Measurements from ENCODE around the gene HAL.
"Not testable (repeated sequence)": the region's sequence is repeated elsewhere in the genome, so short reads cannot be mapped to it uniquely, and the experiment has no call there.

The HAL gene

DNA sequence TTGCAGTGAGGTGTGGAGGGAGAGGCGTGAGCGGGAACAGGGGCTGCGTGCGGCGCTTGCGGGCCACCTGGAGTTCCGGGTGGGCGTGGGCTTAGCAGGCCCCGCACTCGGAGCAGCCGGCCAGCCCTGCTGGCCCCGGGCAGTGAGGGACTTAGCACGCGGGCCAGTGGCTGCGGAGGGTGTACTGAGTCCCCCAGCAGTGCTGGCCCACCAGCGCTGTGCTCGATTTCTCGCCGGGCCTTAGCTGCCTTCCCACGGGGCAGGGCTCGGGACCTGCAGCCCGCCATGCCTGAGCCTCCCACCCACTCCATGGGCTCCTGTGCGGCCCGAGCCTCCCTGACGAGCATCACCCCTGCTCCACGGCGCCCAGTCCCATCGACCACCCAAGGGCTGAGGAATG lies 27.0 kb downstream of the HAL start:
- H3K4me1 Mint-ChIP-seq; H3K9me3 Mint-ChIP-seq; ATAC-seq; H3K27ac Mint-ChIP-seq; DNase-seq (ENCODE audit: low spot score in 2 of 2); H3K36me3 Mint-ChIP-seq; H3K4me3 Mint-ChIP-seq: not testable (repeated sequence)

GRCh38 chr12:95967301-95967700 lies 28.8 kb downstream of the HAL start:
- no peaks in the 10 kb centered on the region for H3K4me1 Mint-ChIP-seq
- no peak overlapping the region for H3K4me3 Mint-ChIP-seq
- DNase-seq (ENCODE audit: low spot score in 2 of 2) (peak in 1 of 2 donors; percentile 4), ATAC-seq (no peak)
- no peak overlapping the region for H3K27ac Mint-ChIP-seq
- H3K36me3 Mint-ChIP-seq = no peaks in the 10 kb centered on the region
- H3K9me3 Mint-ChIP-seq = no peaks in the 10 kb centered on the region

DNA sequence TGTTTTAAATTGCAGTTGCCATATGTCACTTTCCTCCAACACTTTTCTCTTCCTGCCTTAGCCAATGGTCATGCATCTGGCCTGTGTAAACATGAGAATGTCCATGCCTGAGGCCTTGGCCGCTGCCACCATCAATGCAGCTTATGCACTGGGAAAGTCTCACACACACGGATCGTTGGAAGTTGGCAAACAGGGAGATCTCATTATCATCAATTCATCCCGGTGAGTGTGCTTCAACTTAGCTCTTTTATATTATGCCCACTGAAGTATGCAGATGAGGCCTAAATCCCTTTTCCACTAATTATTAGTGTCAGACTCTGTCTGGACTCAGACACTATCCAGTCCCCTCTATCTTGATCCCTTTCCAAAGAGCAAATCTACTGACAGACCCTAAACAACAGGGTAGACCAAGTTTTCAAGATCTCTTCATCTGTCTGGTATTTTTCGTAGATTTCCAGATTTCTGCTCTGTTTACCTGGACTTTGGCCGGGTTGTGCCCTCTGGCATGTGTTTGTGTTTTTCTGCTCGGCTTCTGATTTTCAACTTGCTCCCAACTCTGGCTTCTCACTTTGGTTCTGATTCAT lies 29.8 kb downstream of the HAL start:
- DNase-seq (ENCODE audit: low spot score in 2 of 2) = no peak
- Mint-ChIP-seq H3K4me3 (no peak overlapping the region), H3K27ac (no peak overlapping the region), H3K9me3 (no peaks in the 10 kb centered on the region), H3K36me3 (no peaks in the 10 kb centered on the region), H3K4me1 (no peaks in the 10 kb centered on the region)
- no peak for ATAC-seq

DNA sequence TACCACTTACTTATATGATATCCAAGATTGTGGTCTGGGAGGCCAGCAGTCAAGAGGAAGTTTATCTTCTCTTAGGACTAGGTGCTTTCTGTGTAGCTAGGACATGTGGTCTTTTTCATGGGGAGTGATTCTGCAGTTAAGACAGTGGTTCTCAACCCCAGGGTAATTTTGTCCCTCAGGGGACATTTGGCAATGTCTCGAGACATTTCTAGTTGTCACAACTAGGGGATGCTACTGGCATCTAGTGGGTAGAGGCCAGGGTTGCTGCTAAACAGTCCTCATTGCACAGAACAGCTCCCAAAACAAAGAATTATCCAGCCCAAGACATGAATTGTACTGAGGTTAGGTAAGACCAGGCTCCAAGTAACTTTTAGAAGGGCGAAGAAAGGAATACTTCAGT lies 33.0 kb downstream of the HAL start:
- Mint-ChIP-seq H3K4me3 (no peak overlapping the region), H3K27ac (no peak overlapping the region), H3K9me3 (no peaks in the 10 kb centered on the region), H3K4me1 (no peaks in the 10 kb centered on the region), H3K36me3 (no peaks in the 10 kb centered on the region)
- ATAC-seq (no peak), DNase-seq (ENCODE audit: low spot score in 2 of 2) (no peak)

- Mint-ChIP-seq H3K36me3 (no peaks in the 10 kb centered on the region), H3K4me1 (no peaks in the 10 kb centered on the region), H3K4me3 (no peak overlapping the region), H3K27ac (no peak overlapping the region), H3K9me3 (no peaks in the 10 kb centered on the region)
- ATAC-seq = no peak
- no peak for DNase-seq (ENCODE audit: low spot score in 2 of 2)
Measured at GRCh38 chr12:95962222-95962621, 33.9 kb downstream of the HAL start.

DNA sequence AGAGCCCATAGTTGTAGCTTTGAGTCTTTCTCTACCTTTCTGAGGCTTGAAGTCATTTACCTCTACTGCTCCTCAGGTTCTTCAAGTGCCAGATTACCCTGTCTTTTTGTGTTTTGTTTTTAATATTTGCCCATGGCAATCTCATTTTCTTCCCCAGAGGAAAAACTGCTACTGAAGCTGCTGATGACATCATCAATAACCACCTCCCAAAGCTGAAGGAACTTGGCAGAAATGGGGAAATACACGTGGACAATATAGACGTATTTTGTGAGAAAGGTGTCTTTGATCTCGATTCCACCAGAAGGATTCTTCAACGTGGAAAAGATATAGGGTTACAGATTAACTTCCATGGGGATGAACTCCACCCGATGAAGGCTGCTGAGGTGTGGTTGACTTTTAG lies 35.9 kb downstream of the HAL start:
- no peak for ATAC-seq
- Mint-ChIP-seq H3K36me3 (no peaks in the 10 kb centered on the region), H3K27ac (no peak overlapping the region), H3K4me1 (no peaks in the 10 kb centered on the region), H3K4me3 (no peak overlapping the region), H3K9me3 (no peaks in the 10 kb centered on the region)
- DNase-seq (ENCODE audit: low spot score in 2 of 2) = no peak

GRCh38 chr12:95959107-95959506 lies 37.0 kb downstream of the HAL start:
- Mint-ChIP-seq H3K36me3 (no peaks in the 10 kb centered on the region), H3K27ac (no peak overlapping the region), H3K9me3 (no peaks in the 10 kb centered on the region), H3K4me3 (no peak overlapping the region), H3K4me1 (no peaks in the 10 kb centered on the region)
- DNase-seq (ENCODE audit: low spot score in 2 of 2) (no peak), ATAC-seq (no peak)

DNA sequence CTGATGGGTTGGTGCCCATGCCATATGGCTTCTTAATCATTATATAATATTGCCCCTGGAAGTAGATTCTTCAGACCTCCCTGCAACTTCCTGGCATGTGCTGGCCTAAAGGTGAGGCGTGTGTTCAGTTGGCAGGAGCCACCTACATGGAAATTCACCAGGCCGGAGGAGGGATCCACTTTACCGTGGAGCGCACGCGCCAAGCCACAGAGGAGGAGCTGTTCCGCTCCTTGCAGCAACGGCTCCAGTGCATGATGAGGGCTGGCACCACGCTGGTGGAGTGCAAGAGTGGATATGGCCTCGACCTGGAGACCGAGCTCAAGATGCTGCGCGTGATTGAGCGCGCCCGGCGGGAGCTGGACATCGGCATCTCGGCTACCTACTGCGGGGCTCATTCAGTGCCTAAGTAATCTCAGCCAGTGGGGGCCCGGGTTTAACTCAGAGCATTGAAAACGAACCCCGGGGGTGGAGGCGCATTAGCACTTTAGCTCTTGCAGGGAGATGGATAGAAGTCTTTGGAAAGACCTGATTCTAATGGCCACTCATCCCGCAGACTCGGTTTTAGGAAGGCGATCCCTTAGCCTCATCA lies 39.5 kb downstream of the HAL start:
- H3K27ac Mint-ChIP-seq = no peak overlapping the region
- H3K9me3 Mint-ChIP-seq = no peaks in the 10 kb centered on the region
- ATAC-seq = no peak
- DNase-seq (ENCODE audit: low spot score in 2 of 2) = no peak
- H3K36me3 Mint-ChIP-seq = no peaks in the 10 kb centered on the region
- no peak overlapping the region for H3K4me3 Mint-ChIP-seq
- no peaks in the 10 kb centered on the region for H3K4me1 Mint-ChIP-seq

- no peaks in the 10 kb centered on the region for H3K4me1 Mint-ChIP-seq
- no peak for ATAC-seq
- no peak overlapping the region for H3K27ac Mint-ChIP-seq
Measured at GRCh38 chr12:95955549-95956159, 40.5 kb downstream of the HAL start.

DNA sequence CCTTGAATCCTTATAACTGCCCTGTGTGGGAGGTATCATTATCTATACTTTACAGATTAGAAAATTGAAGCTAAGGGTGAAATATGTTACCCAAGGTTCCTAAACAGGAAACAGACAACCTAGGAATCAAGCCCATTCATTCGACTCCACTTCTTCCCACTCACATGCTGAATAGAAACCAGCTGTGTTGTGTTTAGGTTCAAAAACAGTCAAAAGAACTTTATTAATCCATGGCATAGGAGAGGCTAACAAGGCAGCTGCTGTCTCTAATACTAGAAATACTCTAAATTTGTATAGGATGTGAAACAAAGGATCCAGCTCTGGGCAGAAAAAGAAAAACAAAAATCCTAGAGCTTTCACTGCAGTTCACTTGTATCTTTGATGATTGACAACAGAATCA lies 43.1 kb downstream of the HAL start:
- no peak overlapping the region for H3K27ac Mint-ChIP-seq
- ATAC-seq = no peak
- no peak overlapping the region for H3K4me3 Mint-ChIP-seq

More at GRCh38 chr12:95955549-95956159, 40.5 kb downstream of the HAL start:
- Mint-ChIP-seq H3K36me3 (no peaks in the 10 kb centered on the region), H3K4me3 (no peak overlapping the region), H3K9me3 (no peaks in the 10 kb centered on the region)
- no peak for DNase-seq (ENCODE audit: low spot score in 2 of 2)

GRCh38 chr12:95951515-95951914 lies 44.6 kb downstream of the HAL start:
- Mint-ChIP-seq H3K27ac (no peak overlapping the region), H3K9me3 (no peaks in the 10 kb centered on the region), H3K4me3 (no peak overlapping the region), H3K36me3 (no peaks in the 10 kb centered on the region), H3K4me1 (no peaks in the 10 kb centered on the region)
- ATAC-seq (no peak), DNase-seq (ENCODE audit: low spot score in 2 of 2) (no peak)

More for the DNA sequence above, 43.1 kb downstream of the HAL start:
- H3K4me1 Mint-ChIP-seq = no peaks in the 10 kb centered on the region
- no peaks in the 10 kb centered on the region for H3K36me3 Mint-ChIP-seq
- no peaks in the 10 kb centered on the region for H3K9me3 Mint-ChIP-seq
- DNase-seq (ENCODE audit: low spot score in 2 of 2) = no peak

- Mint-ChIP-seq H3K9me3 (no peaks in the 10 kb centered on the region), H3K36me3 (no peaks in the 10 kb centered on the region), H3K4me1 (no peaks in the 10 kb centered on the region), H3K27ac (no peak overlapping the region), H3K4me3 (no peak overlapping the region)
- ATAC-seq (no peak), DNase-seq (ENCODE audit: low spot score in 2 of 2) (no peak)
Measured at GRCh38 chr12:95949477-95950206, 46.5 kb downstream of the HAL start.

DNA sequence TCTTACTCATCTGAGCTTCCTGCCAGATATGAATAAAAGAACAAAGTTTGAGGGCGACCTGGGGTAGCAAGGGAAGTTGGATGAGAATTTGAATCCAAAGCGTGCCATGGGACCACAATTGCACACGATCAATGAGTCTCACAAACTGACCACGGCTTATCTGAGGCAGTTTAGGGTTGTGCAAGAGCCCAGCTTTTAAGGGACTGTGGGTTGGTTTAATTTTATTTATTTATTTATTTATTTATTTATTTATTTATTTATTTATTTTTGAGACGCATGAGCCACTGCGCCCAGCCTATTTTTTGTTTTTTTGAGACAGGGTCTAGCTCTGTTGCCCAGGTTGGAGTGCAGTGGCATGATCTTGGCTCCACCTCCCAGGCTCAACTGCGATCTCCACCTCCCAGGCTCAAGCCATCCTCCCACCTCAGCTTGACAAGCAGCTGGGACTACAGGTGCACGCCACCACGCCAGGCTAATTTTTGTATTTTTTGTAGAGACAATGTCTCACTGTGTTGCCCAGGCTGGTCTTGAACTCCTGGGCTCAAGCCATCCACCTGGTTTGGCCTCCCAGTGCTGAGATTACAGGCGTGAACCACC lies 51.9 kb downstream of the HAL start:
- Mint-ChIP-seq H3K9me3 (no peaks in the 10 kb centered on the region), H3K36me3 (no peaks in the 10 kb centered on the region), H3K4me3 (peak overlapping the region; percentile 81), H3K27ac (no peak overlapping the region), H3K4me1 (peaks cover 5% of the 10 kb centered on the region)
- no peak for ATAC-seq
- DNase-seq (ENCODE audit: low spot score in 2 of 2) = no peak

- Mint-ChIP-seq H3K27ac (peak within 1 kb of the TSS; percentile 88), H3K9me3 (no peaks in the 10 kb centered on the region), H3K4me1 (peaks cover 5% of the 10 kb centered on the region), H3K4me3 (peak within 1 kb of the TSS; percentile 81), H3K36me3 (no peaks in the 10 kb centered on the region)
- peak; percentile 48 to 84 for DNase-seq (ENCODE audit: low spot score in 2 of 2)
- ATAC-seq = peak; percentile 82
Measured at GRCh38 chr12:95943330-95943842, 52.8 kb downstream of the HAL start, which contains the start of gene AMDHD1. TSS of gene AMDHD1 (plus strand) at chr12:95943331. CDS start at chr12:95943399, 68 bp downstream.
